HCT116 (cell line): ENCODE results near the gene CELF4. TPM values are rescaled to one million over a fixed set of nuclear protein-coding genes. Genes with fewer than 3 reads are reported as not detected.

Experiments
- ATAC-seq: fragments of 200-7000 bp; cut with Tn5 transposase; 2 replicates; pipeline ENCODE4 v1.9.1; 2020; ENCODE audit warnings: mild to moderate bottlenecking, moderate library complexity
- BruUV-seq: library from RNA; stranded (reverse); fragments of 400-500 nt; replicated peaks from 2 replicates; lab custom pipeline; 2021; lab: Mats Ljungman, UMichigan
- CTCF ChIA-PET: fragments of 300-600 bp; sonication (Branson Sonifier 250); formaldehyde crosslinking; loops from one replicate; lab custom pipeline; 2021; ENCODE audit warnings: antibody characterized with exemption; lab: Charles Lee
- POLR2A ChIA-PET: fragments of 300-600, 350-600 bp; sonication (Branson Sonifier 250); formaldehyde crosslinking; loops from one replicate; lab custom pipeline; 2021; ENCODE audit warnings: antibody characterized with exemption; lab: Charles Lee
- RAD21 ChIA-PET, 2 experiments: fragments of 300-600 bp; sonication (Branson Sonifier 250); formaldehyde crosslinking; loops; one replicate each; lab custom pipeline; 2023; ENCODE audit warnings: low total read pairs in 2 of 2; ENCODE audit not compliant: uncharacterized antibody in 2 of 2, unreplicated experiment in 2 of 2, low non-redundant PET in 1 of 2; lab: Charles Lee
- DNase-seq: peaks from one replicate; pipeline ENCODE4 v3.0.0-alpha.2; 2010; ENCODE audit warnings: low read depth, low spot score
- H2AFZ ChIP-seq: fragments of 200-600 bp; shearing (Covaris generic), sonication (generic); 2 replicates; pipeline ENCODE4 v1.6.1; 2017; ENCODE audit warnings: low read depth, mixed run types, mixed read lengths, antibody characterized with exemption, low read length; ENCODE audit not compliant: poor library complexity, severe bottlenecking
- H3K27ac ChIP-seq: 2 replicates; pipeline ENCODE4 v1.5.1; 2012; ENCODE audit warnings: low read depth, low read length
- H3K27me3 ChIP-seq: fragments of 200-600 bp; sonication (generic); 2 replicates; pipeline ENCODE4 v1.6.1; 2016; ENCODE audit warnings: mixed run types, low read length, mixed read lengths; ENCODE audit not compliant: insufficient read depth
- H3K36me3 ChIP-seq, 2 experiments: fragments of 200-500 bp in 1 of 2; fragments of 200-600 bp in 1 of 2; sonication (Bioruptor generic) in 1 of 2; sonication (generic) in 1 of 2; 2 replicates each; pipeline versions ENCODE4 v1.5.1 to v1.6.1; 2014 to 2016; ENCODE audit warnings: low read length in 2 of 2, inconsistent platforms in 1 of 2, mixed read lengths in 1 of 2, mixed run types in 1 of 2; ENCODE audit not compliant: insufficient read depth in 2 of 2, control insufficient read depth in 1 of 2
- H3K4me1 ChIP-seq, 2 experiments: fragments of 200-600 bp in 1 of 2; sonication (generic) in 1 of 2; 2 replicates each; pipeline versions ENCODE4 v1.5.1 to v1.6.1; 2012 to 2017; ENCODE audit warnings: low read length in 2 of 2, inconsistent platforms in 1 of 2, mild to moderate bottlenecking in 1 of 2, mixed read lengths in 1 of 2, mixed run types in 1 of 2, moderate library complexity in 1 of 2; ENCODE audit not compliant: insufficient read depth in 2 of 2, control insufficient read depth in 1 of 2
- H3K4me2 ChIP-seq: fragments of 200-600 bp; sonication (generic); 2 replicates; pipeline ENCODE4 v1.6.1; 2017; ENCODE audit warnings: mixed run types, low read length, mixed read lengths
- H3K4me3 ChIP-seq, 2 experiments: fragments of 200-600 bp in 1 of 2; sonication (generic) in 1 of 2; replicated peaks in 1 of 2; 2 replicates each; pipeline ENCODE4 v1.5.1; 2011 to 2016; ENCODE audit warnings: low read length in 2 of 2, control low read depth in 1 of 2, low read depth in 1 of 2, mild to moderate bottlenecking in 1 of 2, mixed read lengths in 1 of 2, mixed run types in 1 of 2
- H3K79me2 ChIP-seq: fragments of 200-600 bp; sonication (generic); 2 replicates; pipeline ENCODE4 v1.6.1; 2017; ENCODE audit warnings: mild to moderate bottlenecking, mixed run types, low read length, moderate library complexity, mixed read lengths; ENCODE audit not compliant: insufficient read depth
- H3K9ac ChIP-seq: fragments of 200-600 bp; sonication (generic); 2 replicates; pipeline ENCODE4 v1.6.1; 2016; ENCODE audit warnings: low read length, mixed read lengths
- H3K9me2 ChIP-seq: fragments of 200-600 bp; sonication (generic), shearing (Covaris generic); 2 replicates; pipeline ENCODE4 v1.6.1; 2017; ENCODE audit warnings: mixed run types, mild to moderate bottlenecking, moderate library complexity; ENCODE audit not compliant: insufficient read depth
- H3K9me3 ChIP-seq, 2 experiments: fragments of 200-500 bp in 1 of 2; fragments of 200-600 bp in 1 of 2; sonication (Bioruptor generic) in 1 of 2; sonication (generic) in 1 of 2; 2 replicates each; pipeline ENCODE4 v1.6.1; 2014 to 2017; ENCODE audit warnings: low read length in 2 of 2, mixed read lengths in 2 of 2, inconsistent platforms in 1 of 2, low read depth in 1 of 2, mild to moderate bottlenecking in 1 of 2, mixed run types in 1 of 2, moderate library complexity in 1 of 2; ENCODE audit not compliant: control insufficient read depth in 1 of 2, insufficient read depth in 1 of 2
- H4K20me1 ChIP-seq: fragments of 200-600 bp; sonication (generic), shearing (Covaris generic); 2 replicates; pipeline ENCODE4 v1.6.1; 2017; ENCODE audit warnings: mixed run types, mild to moderate bottlenecking, moderate library complexity; ENCODE audit not compliant: insufficient read depth
- CBX3 ChIP-seq: IDR thresholded peaks from 2 replicates; pipeline ENCODE4 v1.6.1; 2012; ENCODE audit warnings: low read depth
- CEBPB ChIP-seq: IDR thresholded peaks from 2 replicates; pipeline ENCODE4 v1.6.1; 2012; ENCODE audit warnings: low read depth
- EGR1 ChIP-seq: IDR thresholded peaks from 2 replicates; pipeline ENCODE4 v1.6.1; 2012; ENCODE audit warnings: low read depth
- EZH2 ChIP-seq: fragments of 200-600 bp; sonication (generic); IDR thresholded peaks from 2 replicates; pipeline ENCODE4 v1.6.1; 2017; ENCODE audit warnings: antibody characterized with exemption, mixed run types
- EZH2phosphoT487 ChIP-seq: fragments of 200-600 bp; IDR thresholded peaks from 2 replicates; pipeline ENCODE4 v1.6.1; 2018; ENCODE audit warnings: antibody characterized with exemption, borderline replicate concordance
- FOSL1 ChIP-seq: IDR thresholded peaks from 2 replicates; pipeline ENCODE4 v1.6.1; 2012; ENCODE audit warnings: low read depth
- JUND ChIP-seq: IDR thresholded peaks from 2 replicates; pipeline ENCODE4 v1.6.1; 2012
- SRF ChIP-seq: IDR thresholded peaks from 2 replicates; pipeline ENCODE4 v1.6.1; 2012; ENCODE audit warnings: low read depth
- TCF7L2 ChIP-seq: IDR thresholded peaks from 2 replicates; pipeline ENCODE4 v1.7.0; 2011; ENCODE audit warnings: borderline replicate concordance, inconsistent platforms; ENCODE audit not compliant: insufficient read depth, insufficient read length; ENCODE audit errors: extremely low read depth
- YY1 ChIP-seq: IDR thresholded peaks from 2 replicates; pipeline ENCODE4 v1.6.1; 2011; ENCODE audit warnings: low read length, low read depth, moderate library complexity, mild to moderate bottlenecking; ENCODE audit not compliant: insufficient replicate concordance; ENCODE audit errors: extremely low read depth
- ZFX ChIP-seq: fragments of 450-650 bp; IDR thresholded peaks from 2 replicates; pipeline ENCODE4 v1.6.1; 2017
- intact Hi-C: fragments of 100-400 bp; cut with micrococcal nuclease; formaldehyde crosslinking; loops from 2 replicates; pipeline ENCODE4 v1.10.0; 2022
- total RNA-seq: library from RNA; stranded (reverse); gene quantifications from one replicate; pipeline ENCODE4 v1.2.1, GENCODE V29; 2021; ENCODE audit not compliant: unreplicated experiment
- TF ChIP-seq, protein P1 (sequence below): IDR thresholded peaks from 2 replicates; pipeline ENCODE4 v1.6.1; 2011; ENCODE audit warnings: mild to moderate bottlenecking, low read length, moderate library complexity; ENCODE audit not compliant: insufficient replicate concordance; ENCODE audit errors: extremely low read depth
- TF ChIP-seq, protein P2 (sequence below): IDR thresholded peaks from 2 replicates; pipeline ENCODE4 v1.6.1; 2012
- TF ChIP-seq, protein P3 (sequence below), 3 experiments: fragments of 200-600 bp in 1 of 3; sonication (generic) in 1 of 3; IDR thresholded peaks in 2 of 3; conservative IDR thresholded peaks in 1 of 3; 2 replicates each; pipeline ENCODE4 v1.5.1; 2012 to 2017; ENCODE audit warnings: low read depth in 2 of 3, low read length in 2 of 3, antibody characterized with exemption in 1 of 3, borderline replicate concordance in 1 of 3, control low read depth in 1 of 3, mild to moderate bottlenecking in 1 of 3, mixed read lengths in 1 of 3, mixed run types in 1 of 3, moderate library complexity in 1 of 3; ENCODE audit not compliant: insufficient read depth in 1 of 3

Gene CELF4
- total RNA-seq, 1 experiment from 2014 or later: not detected

DNA sequence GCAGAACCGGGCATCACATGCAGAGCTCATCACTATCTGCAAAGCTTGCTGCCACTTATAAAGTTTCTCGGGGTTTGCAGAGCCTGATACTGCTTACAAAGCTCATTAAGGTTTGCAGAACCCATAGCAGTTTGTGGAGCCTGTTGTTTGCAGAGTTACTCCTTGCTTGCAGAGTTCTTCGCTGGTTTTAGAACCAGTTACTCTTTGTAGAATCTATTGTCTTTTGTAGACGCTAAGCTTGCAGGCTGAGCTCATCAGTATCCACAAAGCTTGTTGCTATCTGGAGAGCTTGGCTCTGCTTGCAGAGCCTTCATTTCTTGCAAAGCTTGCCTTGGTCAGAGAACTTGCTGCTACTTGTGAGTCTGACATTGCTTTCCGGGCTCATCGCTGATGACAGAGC, 106.9 kb downstream of the CELF4 start (continued):
- TF ChIP-seq, protein P1, sequence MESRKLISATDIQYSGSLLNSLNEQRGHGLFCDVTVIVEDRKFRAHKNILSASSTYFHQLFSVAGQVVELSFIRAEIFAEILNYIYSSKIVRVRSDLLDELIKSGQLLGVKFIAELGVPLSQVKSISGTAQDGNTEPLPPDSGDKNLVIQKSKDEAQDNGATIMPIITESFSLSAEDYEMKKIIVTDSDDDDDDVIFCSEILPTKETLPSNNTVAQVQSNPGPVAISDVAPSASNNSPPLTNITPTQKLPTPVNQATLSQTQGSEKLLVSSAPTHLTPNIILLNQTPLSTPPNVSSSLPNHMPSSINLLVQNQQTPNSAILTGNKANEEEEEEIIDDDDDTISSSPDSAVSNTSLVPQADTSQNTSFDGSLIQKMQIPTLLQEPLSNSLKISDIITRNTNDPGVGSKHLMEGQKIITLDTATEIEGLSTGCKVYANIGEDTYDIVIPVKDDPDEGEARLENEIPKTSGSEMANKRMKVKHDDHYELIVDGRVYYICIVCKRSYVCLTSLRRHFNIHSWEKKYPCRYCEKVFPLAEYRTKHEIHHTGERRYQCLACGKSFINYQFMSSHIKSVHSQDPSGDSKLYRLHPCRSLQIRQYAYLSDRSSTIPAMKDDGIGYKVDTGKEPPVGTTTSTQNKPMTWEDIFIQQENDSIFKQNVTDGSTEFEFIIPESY: no peak
- TF ChIP-seq CEBPB: no peak

GRCh38 chr18:37457753-37458152, 107.8 kb downstream of the CELF4 start:
- H3K9me3 ChIP-seq: no peaks in the 10 kb centered on the region
- no peak overlapping the region for H3K27ac ChIP-seq
- no peak for DNase-seq
- H2AFZ ChIP-seq: no peak overlapping the region
- TF ChIP-seq EZH2 (no peak), EGR1 (no peak), EZH2phosphoT487 (no peak), JUND (no peak), TCF7L2 (no peak), YY1 (no peak), CBX3 (no peak), CEBPB (no peak), SRF (no peak), ZFX (no peak), FOSL1 (no peak)
- TF ChIP-seq, protein P1: no peak
- TF ChIP-seq, protein P2, sequence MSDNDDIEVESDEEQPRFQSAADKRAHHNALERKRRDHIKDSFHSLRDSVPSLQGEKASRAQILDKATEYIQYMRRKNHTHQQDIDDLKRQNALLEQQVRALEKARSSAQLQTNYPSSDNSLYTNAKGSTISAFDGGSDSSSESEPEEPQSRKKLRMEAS: no peak
- TF ChIP-seq, protein P3, sequence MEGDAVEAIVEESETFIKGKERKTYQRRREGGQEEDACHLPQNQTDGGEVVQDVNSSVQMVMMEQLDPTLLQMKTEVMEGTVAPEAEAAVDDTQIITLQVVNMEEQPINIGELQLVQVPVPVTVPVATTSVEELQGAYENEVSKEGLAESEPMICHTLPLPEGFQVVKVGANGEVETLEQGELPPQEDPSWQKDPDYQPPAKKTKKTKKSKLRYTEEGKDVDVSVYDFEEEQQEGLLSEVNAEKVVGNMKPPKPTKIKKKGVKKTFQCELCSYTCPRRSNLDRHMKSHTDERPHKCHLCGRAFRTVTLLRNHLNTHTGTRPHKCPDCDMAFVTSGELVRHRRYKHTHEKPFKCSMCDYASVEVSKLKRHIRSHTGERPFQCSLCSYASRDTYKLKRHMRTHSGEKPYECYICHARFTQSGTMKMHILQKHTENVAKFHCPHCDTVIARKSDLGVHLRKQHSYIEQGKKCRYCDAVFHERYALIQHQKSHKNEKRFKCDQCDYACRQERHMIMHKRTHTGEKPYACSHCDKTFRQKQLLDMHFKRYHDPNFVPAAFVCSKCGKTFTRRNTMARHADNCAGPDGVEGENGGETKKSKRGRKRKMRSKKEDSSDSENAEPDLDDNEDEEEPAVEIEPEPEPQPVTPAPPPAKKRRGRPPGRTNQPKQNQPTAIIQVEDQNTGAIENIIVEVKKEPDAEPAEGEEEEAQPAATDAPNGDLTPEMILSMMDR (IDR thresholded peaks at IDR 0.05 in 2 of 3, conservative IDR thresholded peaks at IDR 0.05 in 1 of 3; ENCODE audit: borderline replicate concordance in 1 of 3, insufficient read depth in 1 of 3, low read depth in 2 of 3, low read length in 2 of 3): no peak
- TF ChIP-seq, all 23 proteins: peak for 0
- Histone ChIP-seq H3K4me3 (no peak overlapping the region), H3K4me1 (no peaks in the 10 kb centered on the region), H3K27me3 (peaks cover 58% of the 10 kb centered on the region), H3K36me3 (no peaks in the 10 kb centered on the region), H4K20me1 (no peaks in the 10 kb centered on the region), H3K79me2 (no peaks in the 10 kb centered on the region), H3K9ac (no peak overlapping the region), H3K4me2 (no peak overlapping the region), H3K9me2 (no peaks in the 10 kb centered on the region)
- POLR2A ChIA-PET: no interaction called here
- RAD21 ChIA-PET: no interaction called here
- ATAC-seq: no peak
- intact Hi-C loops: no loop called here
- CTCF ChIA-PET: no interaction called here
- BruUV-seq: no TSS peak
